Stomach (tissue), 9 donors: ENCODE results near the gene FASTK. TPM values are rescaled to one million over a fixed set of nuclear protein-coding genes. Genes with fewer than 3 reads are reported as not detected.

Experiments used
- DNase-seq, 2 donors: peaks; one replicate each; pipeline versions ENCODE4 v3.0.0 to v3.0.0-alpha.2; 2013 to 2019
- H3K27ac ChIP-seq, 5 donors: fragments of 200-600 bp in 4 of 5; sonication (generic) in 4 of 5; one replicate each; pipeline ENCODE4 v1.5.1; 2013 to 2019; ENCODE audit warnings: mild to moderate bottlenecking in 1 of 5, moderate library complexity in 1 of 5
- H3K27me3 ChIP-seq, 3 donors: fragments of 200-600 bp; sonication (generic); one replicate each; pipeline ENCODE4 v1.5.1; 2017 to 2019; ENCODE audit warnings: mixed run types in 1 of 3
- H3K36me3 ChIP-seq, 4 donors: fragments of 200-600 bp; sonication (generic); 1 replicate in 3 of 4; 2 replicates in 1 of 4; pipeline ENCODE4 v1.5.1; 2016 to 2019
- H3K4me1 ChIP-seq, 4 donors: fragments of 200-600 bp; sonication (generic); one replicate each; pipeline ENCODE4 v1.5.1; 2016 to 2019
- H3K4me3 ChIP-seq, 4 donors: fragments of 200-600 bp; sonication (generic) in 3 of 4; one replicate each; pipeline ENCODE4 v1.5.1; 2016 to 2019; ENCODE audit warnings: mild to moderate bottlenecking in 1 of 4
- H3K9me3 ChIP-seq, 4 donors: fragments of 200-600 bp; sonication (generic); one replicate each; pipeline ENCODE4 v1.5.1; 2016 to 2019
- CTCF ChIP-seq, 7 experiments: fragments of 450-650 bp in 4 of 7; fragments of 200-600 bp in 3 of 7; sonication (generic) in 3 of 7; IDR thresholded peaks; one replicate each; pipeline ENCODE4 v1.5.1; 2016 to 2019; ENCODE audit warnings: antibody characterized with exemption in 7 of 7, control low read depth in 2 of 7, mild to moderate bottlenecking in 1 of 7
- EP300 ChIP-seq: sonication (generic); formaldehyde crosslinking; IDR thresholded peaks from one replicate; pipeline ENCODE4 v1.6.1; 2017; ENCODE audit warnings: antibody characterized with exemption
- POLR2A ChIP-seq, 4 donors: fragments of 450-650 bp; IDR thresholded peaks; one replicate each; pipeline ENCODE4 v1.6.1; 2016; ENCODE audit warnings: antibody characterized with exemption in 4 of 4, control low read depth in 2 of 4, mild to moderate bottlenecking in 1 of 4, moderate library complexity in 1 of 4
- POLR2AphosphoS5 ChIP-seq, 3 donors: sonication (generic); formaldehyde crosslinking; IDR thresholded peaks; one replicate each; pipeline ENCODE4 v1.6.1; 2016; ENCODE audit warnings: antibody characterized with exemption in 3 of 3
- WGBS, 5 donors: extraction: QIAGEN DNeasy Blood & Tissue Kit in 3 of 5; methylation state at CpG; one replicate each; pipeline versions ENCODE4 v1.1.5 to v1.1.7; 2013 to 2018; 5-methylcytosine and 5-hydroxymethylcytosine counted together
- intact Hi-C: fragments of 100-400 bp; cut with DNase I; formaldehyde crosslinking; loops from one replicate; pipeline ENCODE4 v1.15.1; 2023; ENCODE audit warnings: low total_unique reads
- polyA plus RNA-seq, 3 donors: library from polyadenylated mRNA; stranded (reverse); fragments of 200-250 nt; gene quantifications; one replicate each; pipeline ENCODE4 v1.2.3, GENCODE V29; 2013
- total RNA-seq, 5 donors: library from RNA; depleted of rRNA; stranded (reverse); fragments of >200 nt; gene quantifications; one replicate each; pipeline versions ENCODE4 v1.1.0 to v1.2.3, GENCODE V29; 2014 to 2016
- donor health status: healthy with polysubstance abuse.
- donor health status: Bipolar disorder and iron deficiency.
- donor health status: healthy.

The FASTK gene
- total and polyA plus RNA-seq, 8 donors: 40.0 to 415 (median 122) TPM

DNA sequence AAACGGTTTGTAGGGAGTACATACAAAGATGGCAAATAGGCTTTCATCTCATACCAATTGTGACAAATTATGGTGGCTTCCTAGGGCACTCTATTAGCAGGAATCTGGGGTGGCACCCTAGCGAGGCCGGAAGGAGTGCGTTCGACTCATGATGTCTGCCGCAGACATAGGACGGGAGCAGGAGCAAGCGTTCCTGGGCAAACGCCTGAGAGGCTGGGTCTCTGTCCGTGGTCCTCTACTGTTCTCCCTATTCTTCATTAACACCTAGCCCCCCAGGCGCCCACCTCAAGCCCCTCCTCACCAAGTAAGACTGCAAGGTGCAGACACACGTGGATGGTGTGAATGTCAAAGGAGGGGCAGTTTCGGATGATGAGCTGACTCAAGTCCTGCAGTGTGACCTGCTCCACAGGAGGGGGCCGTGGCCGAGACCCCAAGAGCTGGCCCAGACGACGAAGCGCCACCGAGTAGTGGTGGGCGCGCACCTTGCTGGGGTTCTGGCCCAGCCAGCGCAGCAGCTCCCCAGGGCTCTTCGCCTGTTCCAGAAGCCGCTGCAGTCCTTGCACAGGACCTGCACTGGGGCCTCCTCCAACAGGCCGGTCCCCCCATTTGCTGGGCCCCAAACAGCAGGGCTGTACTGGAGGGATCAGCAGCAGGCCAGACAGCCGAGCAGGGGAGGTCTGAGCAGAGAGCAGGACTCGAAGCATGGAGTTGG lies 1.3 kb downstream of the FASTK start:
- Histone ChIP-seq H3K9me3 (no peaks in the 10 kb centered on the region), H3K36me3 (peaks cover 19 to 35% (median 33%) of the 10 kb centered on the region in 4 donors), H3K27ac (peak overlapping the region in 4 of 5 donors; percentile 93 to 97 (median 96)), H3K27me3 (no peaks in the 10 kb centered on the region), H3K4me3 (peak overlapping the region; percentile 74 to 97 (median 94)), H3K4me1 (peaks cover 58 to 72% (median 70%) of the 10 kb centered on the region in 4 donors)
- intact Hi-C loops: no loop called here
- DNase-seq: no peak
- 69 to 82% (median 77%) methylated on average over 20 to 27 of the region's 27 CpGs for WGBS, 5 donors
- TF ChIP-seq POLR2A (IDR thresholded peaks at IDR 0.05) (no peak), EP300 (no peak), CTCF (IDR thresholded peaks at IDR 0.05) (no peak), POLR2AphosphoS5 (IDR thresholded peaks at IDR 0.05) (no peak)

DNA sequence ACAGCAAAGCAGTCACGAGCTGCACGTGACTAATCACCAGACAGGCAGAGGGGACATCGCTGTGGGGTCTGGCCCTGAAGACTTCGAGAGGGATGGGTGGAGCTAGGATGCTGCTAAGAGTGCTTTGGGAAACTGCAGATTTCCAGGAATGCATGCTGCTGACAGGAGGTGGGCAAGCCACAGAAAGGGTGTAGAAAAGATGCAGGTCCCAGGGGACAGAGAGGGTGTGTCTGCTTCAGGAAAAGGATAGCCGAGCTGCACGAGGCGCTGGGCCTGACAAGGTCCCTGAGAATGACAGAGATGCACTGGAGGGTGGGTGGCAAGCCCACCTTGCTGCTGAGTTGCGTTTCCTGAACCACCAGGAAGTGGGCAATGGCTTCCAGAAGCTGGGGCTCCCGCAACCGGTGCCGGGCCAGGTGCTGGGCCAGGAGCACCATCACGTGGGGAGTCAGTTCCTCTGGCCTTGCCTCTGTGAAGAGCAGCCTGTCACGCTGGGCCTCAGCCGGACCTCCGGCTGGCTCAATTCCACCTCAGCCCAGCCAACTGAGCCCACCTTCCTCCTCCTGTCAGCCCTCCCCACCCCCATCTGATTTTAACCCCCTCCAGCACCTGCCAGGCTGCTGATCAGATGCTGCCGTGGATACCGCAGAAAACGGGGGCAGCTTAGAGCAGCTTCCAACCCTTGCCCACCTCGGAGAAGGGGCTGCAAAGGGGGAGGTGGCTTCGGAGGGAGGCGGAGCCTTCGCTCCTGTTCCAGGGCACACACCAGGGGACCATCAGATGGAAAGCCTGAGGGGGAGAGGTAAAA lies 2.2 kb downstream of the FASTK start:
- Histone ChIP-seq H3K27ac (peak overlapping the region; percentile 6 to 97 (median 41)), H3K4me1 (peaks cover 53 to 65% (median 63%) of the 10 kb centered on the region in 4 donors), H3K4me3 (no peak overlapping the region), H3K27me3 (no peaks in the 10 kb centered on the region), H3K9me3 (no peaks in the 10 kb centered on the region), H3K36me3 (peaks cover 28 to 44% (median 42%) of the 10 kb centered on the region in 4 donors)
- intact Hi-C loops: no loop called here
- no peak for DNase-seq
- 41 to 55% (median 47%) methylated on average over 14 to 22 of the region's 22 CpGs for WGBS, 5 donors
- no peak for TF ChIP-seq EP300
- no peak for TF ChIP-seq CTCF (IDR thresholded peaks at IDR 0.05)
- no peak for TF ChIP-seq POLR2A (IDR thresholded peaks at IDR 0.05)
- no peak for TF ChIP-seq POLR2AphosphoS5 (IDR thresholded peaks at IDR 0.05)

DNA sequence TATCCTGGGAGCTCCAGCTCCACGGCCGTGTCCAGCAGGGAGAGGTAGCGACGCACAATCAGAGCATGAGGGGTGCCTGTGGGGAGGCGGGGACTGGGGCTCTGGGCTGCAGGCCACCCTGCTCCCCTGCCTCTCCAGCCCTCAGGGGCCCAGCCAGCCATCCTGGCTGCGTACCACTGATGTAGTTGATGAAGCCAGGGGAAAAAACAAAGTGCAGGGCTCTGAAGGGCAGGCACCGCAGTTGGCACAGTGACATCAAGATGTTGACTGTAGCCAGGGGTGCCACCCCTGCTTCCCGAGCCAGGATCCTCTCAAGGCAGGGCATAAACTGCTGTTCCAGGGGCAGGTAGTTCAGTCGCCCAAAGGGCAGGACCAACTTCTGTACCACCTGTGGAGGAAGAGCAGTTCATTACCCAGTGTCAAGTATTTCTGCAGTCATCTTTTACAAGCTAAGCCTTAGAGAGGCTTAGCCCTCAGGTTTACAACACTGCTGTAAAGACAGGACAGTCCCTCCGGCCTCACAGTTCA lies 2.8 kb downstream of the FASTK start:
- no peaks in the 10 kb centered on the region for H3K9me3 ChIP-seq
- no peaks in the 10 kb centered on the region for H3K27me3 ChIP-seq
- peaks cover 52 to 62% (median 60%) of the 10 kb centered on the region in 4 donors for H3K4me1 ChIP-seq
- TF ChIP-seq EP300: no peak
- no peak for TF ChIP-seq CTCF (IDR thresholded peaks at IDR 0.05)
- no peak for TF ChIP-seq POLR2AphosphoS5 (IDR thresholded peaks at IDR 0.05)
- no peak for TF ChIP-seq POLR2A (IDR thresholded peaks at IDR 0.05)
- H3K36me3 ChIP-seq: peaks cover 34 to 51% (median 49%) of the 10 kb centered on the region in 4 donors
- DNase-seq: peak in 1 of 2 donors; percentile 66
- H3K27ac ChIP-seq: peak overlapping the region; percentile 36 to 97 (median 62)
- 33 to 59% (median 39%) methylated on average over 8 to 10 of the region's 10 CpGs for WGBS, 5 donors
- no peak overlapping the region for H3K4me3 ChIP-seq
- intact Hi-C loops: no loop called here
